ENCODE measurements around the gene CANX.

DNA sequence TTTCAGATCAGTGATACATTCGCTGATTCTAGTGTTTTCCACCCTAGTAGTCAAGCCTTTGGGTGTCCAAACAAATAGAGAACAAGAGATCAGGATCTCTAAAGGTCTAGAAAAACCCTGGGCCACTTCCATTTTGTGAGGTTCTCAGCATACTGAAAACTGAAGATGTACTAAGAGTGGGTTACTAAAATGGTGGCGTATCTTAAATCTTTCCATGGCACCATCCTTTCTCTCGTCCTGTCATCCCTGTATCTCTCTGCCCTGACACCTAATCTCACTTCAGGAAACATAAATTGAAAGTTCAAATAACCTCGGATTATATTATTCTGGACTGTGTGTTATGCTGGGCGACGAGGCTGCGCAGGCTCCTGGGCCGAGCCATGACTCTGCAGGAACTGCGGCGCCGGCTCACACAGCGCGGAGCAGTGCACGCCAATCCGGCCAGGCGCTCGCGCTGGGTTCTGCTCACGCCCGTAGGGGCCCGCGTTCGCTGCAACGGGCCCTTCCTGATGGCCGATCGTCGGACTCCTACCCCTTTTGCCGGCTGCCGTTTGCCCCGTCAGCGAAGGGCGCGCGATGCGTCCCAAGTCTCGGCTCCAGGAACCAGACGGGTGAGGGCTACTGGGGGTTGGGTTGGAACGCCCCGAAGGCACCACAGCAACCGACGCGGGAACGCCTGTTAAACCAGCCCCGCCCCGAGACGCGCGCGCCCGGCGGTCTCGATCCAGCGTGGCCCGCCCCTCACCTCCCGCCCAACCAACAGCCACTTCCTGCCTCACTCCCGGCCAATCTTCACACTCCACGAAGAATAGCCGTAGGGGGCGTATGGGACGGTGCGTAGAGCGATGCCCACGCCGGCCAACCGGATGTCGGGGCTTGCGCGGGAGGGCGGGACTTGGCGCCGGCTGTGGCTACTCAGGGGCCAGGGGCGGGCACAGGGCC lies 503 bp upstream of the CANX start:
- TF ChIP-seq CREB1 (IDR thresholded peaks at IDR 0.05; ENCODE audit: low read depth) (peak; percentile 80), RAD21 (IDR thresholded peaks at IDR 0.05; ENCODE audit: low read depth) (no peak), TCF12 (IDR thresholded peaks at IDR 0.05; ENCODE audit: low read depth) (peak; percentile 37)
- TF ChIP-seq, protein P1, sequence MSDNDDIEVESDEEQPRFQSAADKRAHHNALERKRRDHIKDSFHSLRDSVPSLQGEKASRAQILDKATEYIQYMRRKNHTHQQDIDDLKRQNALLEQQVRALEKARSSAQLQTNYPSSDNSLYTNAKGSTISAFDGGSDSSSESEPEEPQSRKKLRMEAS (IDR thresholded peaks at IDR 0.05) = no peak; the same call in 1 of the 2 replicates
